ENCODE results near the gene EBF3. TPM values are rescaled to one million over a fixed set of nuclear protein-coding genes. Genes with fewer than 3 reads are reported as not detected.

The EBF3 gene
- total and polyA plus RNA-seq, 9 of the 15 experiments (the other 6 are each of a cell fraction or from before 2014, with no cell fraction given): not detected

- no peak for TF ChIP-seq RREB1 (CRISPR knock-in tag; IDR thresholded peaks at IDR 0.05)
Measured at GRCh38 chr10:129891806-129892205, 72.3 kb downstream of the EBF3 start (continued).

- intact Hi-C loops (cut with micrococcal nuclease): no loop called here
- Histone ChIP-seq H3K27ac (ENCODE audit: extremely low read depth, low read depth, low read length) (no peak overlapping the region), H3K4me1 (replicated peaks in 1 of 2; ENCODE audit: control insufficient read depth in 2 of 2, insufficient read depth in 2 of 2, low read length in 2 of 2) (no peaks in the 10 kb centered on the region), H3K27me3 (ENCODE audit: control insufficient read depth in 2 of 2, insufficient read depth in 2 of 2, low read length in 2 of 2) (peaks cover 0 to 48% of the 10 kb centered on the region in 2 experiments; a peak in 4 of 5 replicates), H3K79me2 (ENCODE audit: control insufficient read depth, insufficient read depth, low read length) (no peaks in the 10 kb centered on the region), H3K36me3 (ENCODE audit: control insufficient read depth, insufficient read depth, low read length) (no peaks in the 10 kb centered on the region), H2AFZ (ENCODE audit: low read depth, low read length) (no peak overlapping the region), H3K9ac (ENCODE audit: insufficient read depth in 1 of 2, low read depth in 2 of 2, low read length in 2 of 2) (no peak overlapping the region), H4K20me1 (replicated peaks; ENCODE audit: control insufficient read depth, insufficient read depth, low read length) (no peaks in the 10 kb centered on the region; the same call in 1 of the 2 replicates), H3K4me2 (ENCODE audit: insufficient read depth, low read length) (no peak overlapping the region), H3K9me3 (replicated peaks; ENCODE audit: control insufficient read depth, insufficient read depth, low read depth, low read length) (no peaks in the 10 kb centered on the region), H3K9me1 (ENCODE audit: control insufficient read depth, insufficient read depth, low read length) (no peaks in the 10 kb centered on the region), H3K4me3 (no peak overlapping the region)
- TF ChIP-seq TCF7L2 (IDR thresholded peaks at IDR 0.05; ENCODE audit: low read depth, low read length) (no peak), ZBTB2 (IDR thresholded peaks at IDR 0.05) (no peak), ZNF12 (CRISPR knock-in tag; IDR thresholded peaks at IDR 0.05) (no peak), ZNF263 (CRISPR knock-in tag; IDR thresholded peaks at IDR 0.05; ENCODE audit: borderline replicate concordance) (no peak)
- ChIA-PET POLR2A (no interaction called here), CTCF (ENCODE audit: low intra/inter-chr PET ratio) (no interaction called here)
- ATAC-seq (no peak), FAIRE-seq (no peak), DNase-seq (ENCODE audit: extremely low read depth in 1 of 4, low spot score in 3 of 4) (no peak)
- no TSS peak for BruUV-seq (replicated peaks)
- in situ Hi-C loops (cut with MboI): no loop called here
- 2% methylated on average over 12 of the region's 15 CpGs for WGBS (ENCODE audit: insufficient coverage, low coverage, missing lambda C conversion rate)
Measured at GRCh38 chr10:129890170-129890569, 73.9 kb downstream of the EBF3 start.
